HG03108 (cell line): ENCODE measurements around the gene TMEM86A.

ENCODE experiments used
- ATAC-seq: cut with Tn5 transposase; IDR thresholded peaks from one replicate; pipeline ENCODE4 v1.9.1; 2021; ENCODE audit warnings: moderate library complexity; ENCODE audit not compliant: unreplicated experiment

The TMEM86A gene

GRCh38 chr11:18752502-18752901 lies 53.9 kb downstream of the TMEM86A start:
- no peak for ATAC-seq

- ATAC-seq: no peak
Observed at GRCh38 chr11:18754308-18754707, 55.7 kb downstream of the TMEM86A start.
